NCI-H146 treated with DMSO at 0.1 percent for 48 hours (cell line): ENCODE measurements around the gene HMGCS2.
"Not testable (repeated sequence)": the region's sequence is repeated elsewhere in the genome, so short reads cannot be mapped to it uniquely, and the experiment has no call there.

ENCODE experiments used
- DNase-seq: peaks from one replicate; lab custom pipeline; 2025; ENCODE audit not compliant: unreplicated experiment; lab: John Stamatoyannopoulos, UW

The HMGCS2 gene

DNA sequence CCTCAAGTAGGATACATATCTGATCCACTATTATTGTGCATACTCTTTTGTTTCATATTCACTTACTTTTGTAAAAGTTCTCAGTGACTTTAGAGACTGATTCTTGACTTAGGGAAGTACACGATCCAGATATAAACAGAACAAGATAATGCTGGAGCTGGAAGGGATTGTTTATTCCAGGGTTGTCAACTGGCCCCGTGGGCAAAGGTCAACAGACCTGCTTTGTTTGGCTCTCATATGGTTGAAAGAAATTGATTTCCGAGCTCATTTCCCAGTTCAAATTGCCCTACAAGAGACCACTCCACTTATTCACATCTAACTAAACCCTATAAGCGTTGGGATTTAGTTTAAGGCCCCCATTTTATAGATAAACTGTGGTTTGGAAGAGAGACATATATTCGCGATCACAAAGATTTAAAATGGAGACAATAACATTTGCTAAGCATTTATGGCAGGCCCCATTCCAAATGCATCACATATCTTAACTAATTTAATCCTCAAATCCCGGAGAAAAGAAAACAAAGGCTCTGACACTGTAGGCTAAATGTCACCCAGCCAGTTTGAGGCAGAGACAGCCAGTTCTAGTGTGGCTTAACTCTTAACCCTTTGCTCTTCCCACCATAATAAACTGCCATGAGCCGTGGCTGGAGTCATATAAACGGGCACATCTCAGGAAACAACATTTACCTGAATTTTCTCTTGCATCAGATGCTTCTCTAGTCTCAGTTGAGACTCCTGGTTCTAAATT, 21.9 kb upstream of the HMGCS2 start:
- DNase-seq, result no peak

DNA sequence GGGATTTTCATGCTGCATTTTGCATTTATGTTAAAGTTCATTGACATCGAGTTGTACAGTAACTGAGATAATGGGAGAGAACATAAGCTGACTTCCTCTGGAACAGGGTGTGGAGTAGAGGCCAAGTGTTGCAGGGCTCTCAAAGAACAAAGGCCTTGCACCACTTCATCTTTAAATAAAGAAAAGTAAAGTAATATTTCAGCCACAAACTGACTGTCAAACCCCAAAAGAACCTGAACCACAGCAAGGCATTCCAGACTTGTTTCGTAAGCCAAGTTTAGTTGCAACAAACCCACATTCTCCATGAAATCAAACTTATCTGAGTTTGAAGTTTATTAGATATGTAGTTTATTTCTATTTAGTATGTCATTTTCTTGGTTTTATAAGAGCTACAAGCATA, 19.1 kb upstream of the HMGCS2 start:
- DNase-seq, result no peak

DNA sequence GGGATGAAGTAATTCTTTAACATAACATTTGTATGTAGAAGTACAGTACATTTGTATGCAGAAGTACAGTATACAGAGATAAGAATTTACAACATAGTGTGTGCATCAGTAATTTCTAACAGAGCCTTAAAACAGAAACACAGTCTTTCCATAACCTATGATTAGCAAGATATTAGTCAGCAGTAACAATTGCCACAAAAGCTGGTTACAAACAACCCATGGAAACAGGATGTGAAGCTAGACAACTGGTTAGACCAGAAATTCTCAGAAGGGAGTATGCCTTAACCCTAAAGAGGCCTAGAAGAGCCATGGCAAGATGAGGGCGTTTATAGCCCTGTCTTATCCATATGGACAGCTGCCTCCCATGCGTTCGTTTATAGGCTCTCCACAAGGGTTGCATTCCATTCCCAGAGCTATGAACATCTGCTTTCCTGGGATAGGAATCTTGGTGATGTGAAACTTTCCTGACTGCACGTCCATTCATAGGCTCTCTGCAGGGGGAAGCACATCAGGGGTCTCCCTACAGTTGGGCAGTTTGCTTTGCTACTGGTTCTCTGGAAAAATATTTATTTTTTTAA, 17.9 kb upstream of the HMGCS2 start:
- not testable (repeated sequence) for DNase-seq

DNA sequence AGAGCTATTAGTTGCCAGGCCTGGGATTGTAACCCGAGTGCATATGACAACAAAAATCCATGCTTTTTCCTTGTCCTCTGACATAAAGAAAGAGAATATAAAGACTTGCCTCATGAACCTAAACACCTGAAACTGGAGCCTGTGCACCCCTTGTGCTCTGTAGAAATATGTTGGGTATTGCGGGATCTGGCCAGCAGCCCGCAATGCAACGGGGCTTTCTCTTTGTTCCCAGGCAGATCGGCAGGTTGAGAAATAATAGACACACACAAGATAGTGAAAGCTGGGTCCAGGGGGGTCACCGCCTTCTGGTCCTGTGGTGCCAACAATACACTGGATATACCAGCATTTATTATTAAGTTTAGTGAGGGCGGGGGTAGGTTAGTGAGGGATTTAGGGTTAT, 17.3 kb upstream of the HMGCS2 start:
- not testable (repeated sequence) for DNase-seq

DNA sequence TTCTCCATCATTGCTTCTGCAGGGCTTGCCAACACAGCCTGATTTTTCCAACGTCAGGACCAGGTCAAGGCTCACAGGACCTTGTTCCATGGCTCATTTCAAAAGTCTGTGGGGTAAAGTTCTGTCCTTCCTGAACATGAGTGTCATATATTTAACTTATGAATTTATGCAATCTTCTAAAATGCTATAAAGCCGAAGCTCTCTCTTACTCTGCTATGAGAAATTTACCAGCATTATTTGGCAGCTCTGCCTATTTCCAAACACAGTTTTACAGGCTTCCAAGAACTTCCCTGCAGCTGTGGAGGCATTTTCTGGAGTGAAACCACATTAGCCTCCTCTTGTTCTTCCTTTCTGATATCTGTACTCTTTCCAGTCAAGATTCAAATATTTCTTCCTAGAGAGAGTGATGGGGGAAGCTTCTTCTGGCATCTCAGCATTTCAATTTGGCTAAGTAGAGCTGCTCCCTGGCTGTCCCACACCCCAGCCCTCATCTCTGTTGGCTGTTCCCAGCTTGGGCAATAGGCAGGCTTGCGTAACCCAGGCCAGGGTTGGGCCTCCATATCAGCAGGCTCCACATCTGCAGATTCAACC, 15.6 kb upstream of the HMGCS2 start:
- DNase-seq, result no peak

DNA sequence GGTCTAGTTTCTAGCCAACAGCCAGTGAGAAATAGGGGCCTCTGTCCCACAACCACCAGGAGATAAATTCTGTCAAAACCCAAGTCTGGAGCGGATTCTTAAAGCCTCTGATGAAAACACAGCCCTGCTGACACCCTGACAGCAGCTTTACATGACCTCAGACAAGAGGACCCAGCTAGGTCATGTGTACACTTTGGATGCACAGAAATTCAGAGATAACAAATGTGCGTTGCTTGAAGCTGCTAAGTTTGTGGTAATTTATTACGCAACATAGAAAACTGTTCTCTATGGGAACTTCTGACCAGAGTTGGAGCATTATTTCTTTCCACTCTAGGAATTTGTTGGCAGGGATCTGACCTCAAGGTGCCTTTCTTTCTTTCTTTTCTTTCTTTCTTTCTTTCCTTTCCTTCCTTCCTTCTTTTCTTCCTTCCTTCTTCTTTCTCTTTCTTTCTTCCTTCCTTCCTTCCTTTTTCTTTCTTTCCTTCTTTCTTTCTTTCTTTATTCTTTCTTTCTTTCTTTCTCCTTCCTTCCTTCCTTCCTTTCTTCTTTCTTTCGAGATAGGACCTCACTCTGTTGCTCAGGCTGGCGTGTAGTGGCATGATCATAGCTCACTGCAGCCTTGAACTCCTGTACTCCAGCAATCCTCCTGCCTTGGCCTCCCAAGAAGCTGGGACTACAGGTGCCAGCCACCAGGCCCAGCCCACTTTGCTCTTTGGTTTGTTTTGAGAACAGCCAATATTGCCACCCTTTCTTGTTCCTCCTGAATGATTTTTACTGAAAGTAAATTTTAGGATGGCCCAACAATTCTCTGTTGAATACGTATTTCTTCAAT, 14.9 kb upstream of the HMGCS2 start:
- no peak for DNase-seq

DNA sequence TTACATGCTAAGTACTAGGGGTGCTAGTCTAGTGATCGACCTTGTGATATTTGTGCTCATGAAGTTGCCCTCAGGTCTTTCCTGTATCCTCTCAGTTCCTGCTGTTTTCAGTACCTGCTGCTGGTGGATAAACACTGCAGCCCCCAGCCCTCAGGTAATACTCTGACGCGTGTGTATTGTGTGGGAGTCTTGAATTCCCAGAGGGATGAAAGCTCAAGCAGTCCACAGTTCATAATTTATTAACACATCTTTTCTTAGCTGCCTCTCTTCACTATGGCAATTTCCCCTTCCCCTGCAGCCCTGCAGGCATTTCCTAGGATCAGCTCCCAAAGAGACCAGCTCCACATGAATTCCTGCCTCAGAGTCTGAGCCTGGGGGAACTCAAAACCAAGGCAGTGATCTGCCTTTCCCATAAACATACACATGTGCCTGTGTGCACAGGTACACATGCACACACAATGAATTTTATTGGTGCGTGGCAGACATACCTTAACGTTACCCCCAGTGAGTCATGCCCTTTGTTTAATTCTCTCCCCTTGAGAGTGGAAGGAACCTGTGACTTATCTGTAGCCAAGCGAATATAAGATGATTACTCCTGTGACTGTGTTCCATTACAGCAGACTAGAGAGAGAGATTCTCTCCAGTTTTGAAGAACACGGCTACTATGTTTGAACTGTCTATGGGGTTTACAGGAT, 14.1 kb upstream of the HMGCS2 start:
- no peak for DNase-seq

DNA sequence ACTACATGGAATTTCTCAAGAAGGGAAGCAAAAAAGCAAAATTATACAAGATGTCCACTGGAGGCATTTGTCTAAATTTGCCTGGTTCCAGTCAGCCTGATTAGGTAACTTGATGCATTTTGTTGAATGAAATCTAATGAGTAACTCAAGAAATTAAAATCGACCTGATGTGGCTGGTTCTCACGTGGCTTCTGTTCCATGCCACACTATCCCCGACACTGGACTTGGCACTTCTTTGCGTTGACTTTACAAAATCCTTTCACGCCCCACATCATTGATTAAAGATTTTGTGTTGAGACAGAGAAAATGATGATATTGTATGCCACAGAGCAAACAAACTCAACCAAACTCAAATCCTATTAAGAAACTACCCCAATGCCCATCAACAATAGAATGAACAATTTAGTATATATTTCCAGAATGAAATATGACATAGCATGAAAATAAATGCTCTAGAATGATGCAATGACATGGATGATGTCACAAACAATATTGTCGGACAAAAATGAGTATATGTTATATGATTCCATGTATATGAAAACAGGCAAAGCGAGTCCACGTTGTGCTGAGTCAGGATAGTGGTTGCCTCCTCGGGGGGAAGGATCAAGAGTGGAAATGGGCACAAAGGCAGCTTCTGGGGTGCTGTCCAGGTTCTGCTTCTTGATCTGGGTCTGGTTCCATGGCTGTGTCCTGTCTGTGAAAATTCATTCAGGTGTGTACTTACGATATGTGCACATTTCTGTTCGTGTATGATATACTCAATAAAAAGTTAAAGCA, 12.9 kb upstream of the HMGCS2 start:
- DNase-seq, result no peak

DNA sequence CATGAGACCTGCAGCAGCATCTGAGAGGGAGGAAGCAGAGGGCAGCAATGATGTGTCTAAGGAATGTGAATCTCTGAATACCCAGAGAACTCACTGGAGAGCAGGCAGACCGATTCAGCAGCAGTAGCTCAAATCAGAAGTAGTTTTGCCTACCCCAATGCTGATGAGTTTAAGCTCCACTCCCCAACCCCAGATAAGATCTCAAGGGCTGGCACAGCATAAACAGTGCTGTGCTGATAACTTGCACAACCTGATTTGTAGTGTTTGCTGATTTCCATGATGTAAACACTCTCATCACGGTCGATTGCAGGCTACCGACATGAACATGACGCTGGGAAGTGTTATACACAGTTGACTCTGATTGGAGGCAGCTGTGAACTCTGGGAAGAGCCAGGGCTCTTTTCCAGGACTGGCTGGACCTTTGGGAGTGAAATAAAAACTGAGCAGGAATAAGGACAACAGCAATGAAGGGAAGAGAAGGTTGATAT, 11.2 kb upstream of the HMGCS2 start:
- no peak for DNase-seq

DNA sequence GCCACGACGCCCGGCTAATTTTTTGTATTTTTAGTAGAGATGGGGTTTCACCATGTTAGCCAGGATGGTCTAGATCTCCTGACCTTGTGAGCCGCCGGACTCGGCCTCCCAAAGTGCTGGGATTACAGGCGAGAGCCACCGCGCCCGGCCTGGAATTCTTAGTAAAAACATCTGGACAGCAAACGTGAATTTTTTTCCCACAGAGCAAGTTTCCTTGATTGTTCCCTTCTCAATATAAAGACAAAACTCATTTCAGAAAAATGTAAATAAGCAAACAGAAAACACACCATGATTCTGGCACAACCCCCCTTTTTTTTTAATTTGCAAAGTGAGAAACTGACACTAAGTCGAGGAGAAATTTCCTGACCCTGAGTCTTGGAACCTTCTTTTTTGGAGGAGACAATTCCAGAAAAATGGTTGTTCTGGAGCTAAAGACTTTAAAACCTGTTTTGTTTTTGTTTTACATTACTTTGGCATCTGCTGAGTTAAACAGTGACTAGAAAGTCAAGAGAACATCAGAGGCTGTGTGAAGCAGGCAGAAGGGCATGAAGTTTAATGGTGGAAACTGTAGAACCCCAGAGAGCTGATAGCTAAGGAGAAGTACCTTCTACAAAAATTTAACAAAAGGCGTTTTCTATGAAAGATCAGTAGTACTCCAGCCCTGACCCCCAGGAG, 10.3 kb upstream of the HMGCS2 start:
- no peak for DNase-seq

DNA sequence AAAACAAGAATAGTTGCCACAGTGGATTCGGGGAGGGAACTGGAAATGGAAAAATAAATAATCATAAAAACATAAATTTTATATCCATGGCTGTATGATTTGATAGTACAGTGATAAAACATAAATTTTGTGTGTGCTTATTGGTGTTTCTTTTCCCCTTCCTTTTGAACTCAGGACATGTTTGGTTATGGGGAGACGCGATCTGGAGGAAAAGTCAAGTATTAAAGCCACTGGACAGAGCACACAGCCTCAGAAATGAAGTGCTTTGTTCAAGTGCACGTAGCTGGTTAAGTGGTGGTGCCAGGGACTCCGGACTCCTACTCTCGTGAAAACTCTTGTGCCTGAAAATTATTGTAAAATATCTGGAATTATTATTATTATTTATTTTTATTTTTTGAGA, 9.7 kb upstream of the HMGCS2 start:
- DNase-seq, result no peak

DNA sequence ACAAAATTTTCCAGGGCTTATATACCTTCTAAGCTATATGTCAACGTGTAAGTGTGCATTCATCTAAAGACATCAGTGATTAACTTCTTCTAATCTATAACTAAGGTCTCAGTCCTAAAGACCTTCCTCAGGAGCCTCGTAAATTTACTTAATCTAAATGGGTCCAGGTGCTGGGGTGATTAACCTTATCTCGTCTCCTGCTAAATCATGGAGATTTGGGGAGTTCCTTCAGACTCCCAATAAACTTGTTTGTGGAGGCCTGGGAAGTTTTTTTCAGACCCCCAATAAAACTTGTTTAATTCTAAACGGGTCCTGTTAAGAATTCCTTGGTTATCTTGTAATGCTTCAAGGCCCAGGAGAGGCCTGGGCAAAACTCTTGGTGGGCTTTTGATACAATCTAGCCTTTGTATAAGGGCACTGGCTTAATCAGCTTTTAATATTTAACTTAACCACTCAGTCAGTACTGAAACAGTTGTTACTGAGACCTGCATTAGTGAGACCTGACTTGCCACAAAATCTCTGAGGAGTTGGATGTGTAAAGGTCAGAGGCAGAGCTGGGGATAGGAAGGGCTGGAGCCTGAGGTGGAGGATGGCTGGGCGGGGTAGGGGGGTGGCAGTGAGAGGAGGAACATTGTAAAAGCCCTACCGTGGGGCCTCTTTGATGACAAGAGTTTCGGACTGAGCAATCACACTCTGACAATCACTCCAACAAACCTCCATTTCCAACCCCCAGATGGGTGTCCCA, 6.2 kb upstream of the HMGCS2 start:
- no peak for DNase-seq

DNA sequence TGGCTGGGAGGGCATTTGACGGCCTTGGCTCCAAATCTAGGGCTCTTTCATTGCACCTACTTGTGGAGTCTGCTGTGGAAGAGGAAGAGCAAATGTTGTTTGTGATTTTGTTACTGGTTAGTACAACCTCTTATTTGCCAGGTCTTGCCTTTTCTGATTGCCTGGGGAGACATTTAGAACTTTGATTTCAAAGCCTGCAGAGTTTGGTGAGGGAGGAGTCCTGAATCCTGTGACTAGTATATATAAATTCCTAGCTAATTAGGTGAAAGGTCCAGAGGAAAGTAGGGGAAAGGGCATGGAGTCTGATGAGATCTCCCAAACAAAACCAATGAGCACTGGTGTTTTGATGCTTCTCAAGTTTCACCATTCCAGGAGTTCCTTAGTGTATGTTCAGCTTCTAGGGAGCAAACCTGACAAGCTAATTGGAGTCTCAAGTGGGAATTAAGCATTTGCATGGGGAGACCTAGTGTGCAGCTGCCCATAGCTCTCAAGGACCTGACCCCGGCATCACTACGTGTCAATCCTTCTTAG, 5.1 kb upstream of the HMGCS2 start:
- no peak for DNase-seq

DNA sequence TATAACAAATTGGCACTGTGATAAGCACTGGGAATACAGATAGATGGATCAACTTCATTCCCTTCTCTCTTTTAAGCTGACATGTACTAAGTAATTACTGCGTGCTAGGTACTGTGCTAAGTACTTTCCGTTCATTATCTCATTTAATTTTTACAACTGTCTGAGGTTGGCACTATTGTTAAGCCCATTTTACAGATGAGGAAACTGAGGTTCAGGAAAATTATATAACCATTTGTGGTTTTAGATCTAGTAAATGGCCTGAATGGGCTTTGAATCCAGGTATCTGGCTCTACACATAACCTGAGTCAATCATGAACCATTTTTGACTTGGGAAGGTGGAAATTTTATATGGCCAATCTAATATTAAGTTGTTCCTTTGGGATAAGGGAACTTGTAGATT, 3.6 kb upstream of the HMGCS2 start:
- DNase-seq, result no peak

DNA sequence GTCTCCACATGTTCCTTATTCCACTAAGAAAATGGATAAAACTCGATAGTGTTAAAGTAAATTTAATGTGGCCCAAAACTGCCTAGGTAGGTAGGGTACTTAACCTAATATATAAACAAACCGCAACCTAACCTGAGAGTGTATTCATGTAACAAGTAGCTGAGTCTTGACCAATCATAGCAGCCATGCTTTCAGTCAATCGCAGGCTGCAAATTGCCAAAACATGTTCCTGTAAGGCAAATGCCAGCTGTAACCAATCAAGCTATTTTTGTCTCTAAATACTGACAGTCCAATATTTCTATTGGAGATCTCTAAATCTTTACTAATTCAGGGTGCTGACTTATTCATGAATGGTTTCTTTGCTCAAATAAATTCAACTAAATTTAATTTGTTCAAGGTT, 3.1 kb upstream of the HMGCS2 start:
- DNase-seq, result no peak

DNA sequence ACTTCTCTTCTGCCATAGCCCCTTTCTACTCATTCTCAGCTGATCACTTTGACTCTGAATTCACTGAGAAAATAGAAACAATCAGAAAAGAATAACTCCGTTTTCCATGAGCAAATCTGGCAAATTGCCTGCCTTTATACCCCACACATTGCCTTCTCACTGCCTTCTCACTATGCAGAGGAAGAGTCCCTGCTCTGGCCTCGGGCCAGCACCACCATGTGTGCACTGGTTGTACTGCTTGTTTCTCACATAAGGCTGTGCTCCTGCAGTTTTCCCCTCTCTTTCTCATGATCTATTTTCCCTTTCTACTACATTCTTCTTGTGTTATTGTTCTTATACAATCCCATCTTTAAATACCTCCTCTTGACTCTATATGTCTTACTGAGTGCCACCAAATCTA, 2.3 kb upstream of the HMGCS2 start:
- no peak for DNase-seq

DNA sequence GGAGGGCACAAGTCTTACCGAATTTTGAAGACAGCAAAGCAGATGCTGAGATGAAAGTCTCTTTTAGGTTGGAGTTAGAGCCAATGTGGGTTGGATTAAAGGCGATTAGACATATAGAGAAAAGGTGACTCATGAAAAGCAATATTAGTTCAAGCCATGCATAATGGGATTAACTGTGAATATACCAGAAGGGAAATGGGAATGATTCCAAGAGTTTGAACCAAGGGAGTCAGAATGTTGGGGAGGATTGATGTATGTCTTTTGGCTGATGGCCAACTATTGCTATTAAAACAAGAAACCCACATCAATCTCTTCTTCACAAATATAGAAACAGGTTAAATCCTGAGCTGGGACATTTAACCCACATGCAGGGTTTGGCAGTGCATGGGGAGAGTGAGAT, 1.2 kb downstream of the HMGCS2 start:
- DNase-seq, result no peak

DNA sequence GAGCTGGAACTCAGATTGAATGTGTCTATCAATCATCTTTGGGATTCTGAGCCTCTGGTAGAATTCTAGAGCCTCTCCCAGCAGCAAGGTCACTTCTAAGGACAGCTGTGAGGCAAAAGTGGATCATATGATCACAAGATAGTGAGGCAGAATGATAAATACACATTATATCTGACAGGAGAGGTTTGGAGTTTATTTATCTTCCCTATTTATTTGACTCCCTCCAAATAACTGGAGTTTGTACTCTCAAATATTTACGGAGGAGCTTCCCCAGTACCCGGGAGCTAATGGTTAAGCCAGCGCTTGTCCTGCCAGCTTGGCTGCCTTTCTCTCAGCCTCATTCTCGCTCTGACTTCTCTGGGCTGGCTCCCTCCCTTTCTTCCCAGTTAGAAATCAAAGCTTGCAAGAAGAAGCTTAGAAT, 2.3 kb downstream of the HMGCS2 start:
- DNase-seq, result no peak

DNA sequence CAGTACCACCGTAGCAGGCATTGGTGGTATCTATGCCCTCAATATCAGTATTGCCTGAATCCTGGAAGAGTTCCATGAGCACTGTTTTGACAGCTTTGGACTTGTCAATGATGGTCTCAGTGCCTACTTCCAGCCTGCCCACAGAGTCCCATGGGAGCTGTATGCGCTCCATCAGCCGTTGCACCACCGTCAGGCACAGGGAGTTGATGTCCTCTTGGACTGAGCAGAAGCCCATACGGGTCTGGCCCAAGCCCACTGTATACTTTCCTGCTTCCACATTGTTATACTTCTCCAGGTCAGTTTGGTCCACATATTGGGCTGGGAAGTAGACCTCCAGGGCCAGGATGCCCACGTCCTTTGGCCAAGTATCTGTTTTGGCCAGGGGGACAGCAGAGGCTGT, 4.5 kb downstream of the HMGCS2 start:
- no peak for DNase-seq
